Ishikawa (cell line): ENCODE results near the gene OPCML.

Source experiments
- CEBPB ChIP-seq: IDR thresholded peaks from 2 replicates; pipeline ENCODE4 v1.6.1; 2012
- CREB1 ChIP-seq: IDR thresholded peaks from 2 replicates; pipeline ENCODE4 v1.6.1; 2012; ENCODE audit warnings: low read depth
- EGR1 ChIP-seq: IDR thresholded peaks from 2 replicates; pipeline ENCODE4 v1.6.1; 2012
- EP300 ChIP-seq: IDR thresholded peaks from 2 replicates; pipeline ENCODE4 v1.6.1; 2012; ENCODE audit warnings: borderline replicate concordance
- FOXM1 ChIP-seq: IDR thresholded peaks from 2 replicates; pipeline ENCODE4 v1.6.1; 2012; ENCODE audit warnings: low read depth, borderline replicate concordance
- MAX ChIP-seq: IDR thresholded peaks from 2 replicates; pipeline ENCODE4 v1.6.1; 2012
- NFIC ChIP-seq: IDR thresholded peaks from 2 replicates; pipeline ENCODE4 v1.6.1; 2012
- RAD21 ChIP-seq: IDR thresholded peaks from 2 replicates; pipeline ENCODE4 v1.6.1; 2012; ENCODE audit warnings: low read depth
- REST ChIP-seq: IDR thresholded peaks from 2 replicates; pipeline ENCODE4 v1.6.1; 2012; ENCODE audit warnings: low read depth, mild to moderate bottlenecking
- TAF1 ChIP-seq: IDR thresholded peaks from 2 replicates; pipeline ENCODE4 v1.6.1; 2012; ENCODE audit warnings: low read depth, mild to moderate bottlenecking
- TCF12 ChIP-seq: IDR thresholded peaks from 2 replicates; pipeline ENCODE4 v1.6.1; 2012; ENCODE audit warnings: low read depth
- TEAD4 ChIP-seq: IDR thresholded peaks from 2 replicates; pipeline ENCODE4 v1.6.1; 2012
- USF1 ChIP-seq: IDR thresholded peaks from 2 replicates; pipeline ENCODE4 v1.6.1; 2012
- YY1 ChIP-seq: IDR thresholded peaks from 2 replicates; pipeline ENCODE4 v1.6.1; 2012; ENCODE audit warnings: low read depth
- ZBTB7A ChIP-seq: IDR thresholded peaks from 2 replicates; pipeline ENCODE4 v1.6.1; 2012; ENCODE audit warnings: low read depth

Gene OPCML

GRCh38 chr11:132579634-132580327, 952.5 kb downstream of the OPCML start:
- TF ChIP-seq RAD21 (no peak), REST (no peak), NFIC (no peak), ZBTB7A (no peak), CEBPB (no peak), EGR1 (no peak), FOXM1 (no peak), CREB1 (no peak), YY1 (no peak), TEAD4 (no peak), EP300 (no peak), TCF12 (no peak), TAF1 (no peak), USF1 (no peak), MAX (no peak)

GRCh38 chr11:132579136-132579535, 953.2 kb downstream of the OPCML start:
- no peak for TF ChIP-seq RAD21
- no peak for TF ChIP-seq EGR1
- no peak for TF ChIP-seq CREB1
- TF ChIP-seq FOXM1: no peak
- TF ChIP-seq MAX: no peak

- no peak for TF ChIP-seq USF1
- TF ChIP-seq TCF12: no peak
- no peak for TF ChIP-seq RAD21
- no peak for TF ChIP-seq ZBTB7A
- no peak for TF ChIP-seq FOXM1
- TF ChIP-seq MAX: no peak
- TF ChIP-seq CREB1: no peak
- no peak for TF ChIP-seq REST
- TF ChIP-seq EGR1: no peak
- no peak for TF ChIP-seq CEBPB
- no peak for TF ChIP-seq NFIC
- no peak for TF ChIP-seq TEAD4
Measured at GRCh38 chr11:132578580-132578979, 953.7 kb downstream of the OPCML start.

- TF ChIP-seq FOXM1 (no peak), MAX (no peak), CEBPB (no peak)
Measured at GRCh38 chr11:132576706-132577105, 955.6 kb downstream of the OPCML start.

GRCh38 chr11:132564091-132564885, 968.0 kb downstream of the OPCML start:
- no peak for TF ChIP-seq EP300
- no peak for TF ChIP-seq CEBPB
- TF ChIP-seq MAX: no peak
- TF ChIP-seq TAF1: no peak
- TF ChIP-seq EGR1: no peak
- TF ChIP-seq NFIC: no peak
- no peak for TF ChIP-seq USF1
- TF ChIP-seq REST: no peak
- no peak for TF ChIP-seq CREB1
- no peak for TF ChIP-seq ZBTB7A
- no peak for TF ChIP-seq FOXM1
- no peak for TF ChIP-seq TCF12
- TF ChIP-seq YY1: no peak
- TF ChIP-seq TEAD4: no peak
